ENCODE data around the gene IL33. TPM values are rescaled to one million over a fixed set of nuclear protein-coding genes. Genes with fewer than 3 reads are reported as not detected.

IL33 gene
- total and polyA plus RNA-seq, 2 donors from 2014 or later = 3.7 to 22.7 TPM

DNA sequence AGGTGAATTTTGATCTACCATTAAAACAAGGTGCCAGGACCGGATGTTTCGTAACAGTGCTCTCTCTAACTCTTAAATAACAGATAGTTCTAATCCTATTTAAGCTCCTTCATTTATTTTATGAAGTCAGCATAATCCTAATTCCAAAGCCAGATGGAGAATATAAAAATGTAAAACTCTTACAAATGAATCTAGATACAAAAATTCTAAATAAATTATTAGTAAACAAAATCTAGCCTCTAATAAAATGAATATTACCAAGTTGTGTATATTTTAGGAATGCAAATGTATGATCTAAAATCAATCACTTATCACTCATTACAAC is 32.4 kb upstream of the IL33 start:
- H3K36me3 ChIP-seq (ENCODE audit: control insufficient read depth in 2 of 3, insufficient read depth in 3 of 3, low read length in 3 of 3) = no peaks in the 10 kb centered on the region
- H3K27ac ChIP-seq (ENCODE audit: low read depth in 2 of 2, low read length in 2 of 2) = no peak overlapping the region
- FAIRE-seq (no peak), DNase-seq (no peak)
- H3K9ac ChIP-seq (ENCODE audit: low read length in 3 of 3) = no peak overlapping the region
- intact Hi-C loops (cut with DNase I) = no loop called here
- no peaks in the 10 kb centered on the region for H3K9me3 ChIP-seq (ENCODE audit: control insufficient read depth in 2 of 3, insufficient read depth in 1 of 3, low read length in 3 of 3)
- TF ChIP-seq, protein P1, sequence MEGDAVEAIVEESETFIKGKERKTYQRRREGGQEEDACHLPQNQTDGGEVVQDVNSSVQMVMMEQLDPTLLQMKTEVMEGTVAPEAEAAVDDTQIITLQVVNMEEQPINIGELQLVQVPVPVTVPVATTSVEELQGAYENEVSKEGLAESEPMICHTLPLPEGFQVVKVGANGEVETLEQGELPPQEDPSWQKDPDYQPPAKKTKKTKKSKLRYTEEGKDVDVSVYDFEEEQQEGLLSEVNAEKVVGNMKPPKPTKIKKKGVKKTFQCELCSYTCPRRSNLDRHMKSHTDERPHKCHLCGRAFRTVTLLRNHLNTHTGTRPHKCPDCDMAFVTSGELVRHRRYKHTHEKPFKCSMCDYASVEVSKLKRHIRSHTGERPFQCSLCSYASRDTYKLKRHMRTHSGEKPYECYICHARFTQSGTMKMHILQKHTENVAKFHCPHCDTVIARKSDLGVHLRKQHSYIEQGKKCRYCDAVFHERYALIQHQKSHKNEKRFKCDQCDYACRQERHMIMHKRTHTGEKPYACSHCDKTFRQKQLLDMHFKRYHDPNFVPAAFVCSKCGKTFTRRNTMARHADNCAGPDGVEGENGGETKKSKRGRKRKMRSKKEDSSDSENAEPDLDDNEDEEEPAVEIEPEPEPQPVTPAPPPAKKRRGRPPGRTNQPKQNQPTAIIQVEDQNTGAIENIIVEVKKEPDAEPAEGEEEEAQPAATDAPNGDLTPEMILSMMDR (IDR thresholded peaks at IDR 0.05; ENCODE audit: borderline replicate concordance, extremely low read depth, insufficient read depth) = no peak
- H3K4me1 ChIP-seq (ENCODE audit: control insufficient read depth in 2 of 3, insufficient read depth in 2 of 3, low read depth in 1 of 3, low read length in 3 of 3) = peaks cover 0 to 4% (median 0%) of the 10 kb centered on the region in 3 donors
- no peaks in the 10 kb centered on the region for H3K27me3 ChIP-seq (ENCODE audit: control insufficient read depth, insufficient read depth, low read length)
- H3K4me3 ChIP-seq (ENCODE audit: low read length in 3 of 3) = no peak overlapping the region

DNA sequence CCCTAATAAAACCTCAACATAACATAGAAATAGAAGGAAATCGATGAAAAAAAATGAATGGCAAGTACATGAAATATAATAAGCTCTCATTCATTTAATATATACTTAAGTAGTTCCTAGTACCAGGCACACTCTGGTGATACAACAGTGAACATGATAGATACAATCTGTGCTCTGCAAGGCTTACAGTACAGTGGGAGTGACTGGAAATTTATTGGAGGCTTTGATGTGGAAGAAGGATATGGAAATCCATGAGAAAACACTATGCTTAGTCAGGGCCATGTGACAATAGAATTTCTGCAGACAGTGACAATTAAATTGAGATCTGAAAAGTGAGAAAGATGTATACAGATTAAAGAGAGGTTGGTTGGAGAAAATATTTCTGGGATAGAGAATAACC is 32.0 kb upstream of the IL33 start:
- DNase-seq (peak in 1 of 5 donors; percentile 18), FAIRE-seq (no peak)
- Histone ChIP-seq H3K27me3 (ENCODE audit: control insufficient read depth, insufficient read depth, low read length) (no peaks in the 10 kb centered on the region), H3K36me3 (ENCODE audit: control insufficient read depth in 2 of 3, insufficient read depth in 3 of 3, low read length in 3 of 3) (no peaks in the 10 kb centered on the region), H3K9ac (ENCODE audit: low read length in 3 of 3) (no peak overlapping the region), H3K4me3 (ENCODE audit: low read length in 3 of 3) (no peak overlapping the region), H3K9me3 (ENCODE audit: control insufficient read depth in 2 of 3, insufficient read depth in 1 of 3, low read length in 3 of 3) (no peaks in the 10 kb centered on the region), H3K4me1 (ENCODE audit: control insufficient read depth in 2 of 3, insufficient read depth in 2 of 3, low read depth in 1 of 3, low read length in 3 of 3) (peaks cover 0 to 4% (median 0%) of the 10 kb centered on the region in 3 donors), H3K27ac (ENCODE audit: low read depth in 2 of 2, low read length in 2 of 2) (no peak overlapping the region)
- TF ChIP-seq, protein P1 (IDR thresholded peaks at IDR 0.05; ENCODE audit: borderline replicate concordance, extremely low read depth, insufficient read depth) = no peak
- intact Hi-C loops (cut with DNase I) = no loop called here

DNA sequence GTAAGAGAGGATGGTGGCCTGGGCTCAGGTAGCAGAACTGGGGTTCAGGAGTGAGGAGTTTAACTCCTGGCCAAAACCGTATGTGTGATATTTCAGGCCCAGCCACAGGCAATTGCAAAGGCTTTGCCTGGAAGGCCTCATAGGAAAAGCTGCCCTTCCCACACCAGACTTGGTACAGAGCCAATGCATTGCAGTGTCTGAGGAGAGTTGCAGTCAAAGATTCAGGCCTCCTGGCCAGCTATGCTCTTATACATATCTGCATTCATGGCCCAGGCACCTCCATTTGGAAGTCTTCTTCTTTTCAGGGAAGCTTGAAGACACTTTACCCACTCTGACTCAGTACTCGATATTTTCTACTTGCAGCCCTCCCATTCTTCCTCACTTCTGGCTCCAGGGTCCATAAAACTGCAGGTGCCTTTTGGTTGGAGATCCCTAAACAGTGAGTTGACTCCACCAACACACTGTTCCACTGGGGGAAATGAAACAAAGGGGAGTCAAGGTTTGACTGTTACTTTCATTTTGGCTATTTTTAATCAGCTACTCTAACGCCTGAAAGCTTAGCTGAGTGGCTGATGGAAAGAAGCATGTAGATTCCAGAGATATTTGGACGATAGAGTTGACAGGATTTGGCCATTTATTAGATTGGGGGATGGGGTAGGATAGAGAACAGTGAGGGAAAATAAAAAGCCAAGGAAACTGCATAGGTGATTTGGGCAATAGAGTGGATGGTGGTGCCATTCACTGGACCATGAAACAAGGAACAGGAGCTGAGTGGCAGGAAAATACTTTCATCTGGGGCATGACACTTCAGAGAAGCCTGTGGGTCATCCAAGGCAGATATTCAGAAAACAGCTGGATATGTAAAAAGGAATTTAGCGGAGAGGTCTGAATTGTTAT is 30.6 kb upstream of the IL33 start:
- FAIRE-seq (no peak), DNase-seq (peak in 1 of 5 donors; percentile 35)
- Histone ChIP-seq H3K36me3 (ENCODE audit: control insufficient read depth in 2 of 3, insufficient read depth in 3 of 3, low read length in 3 of 3) (no peaks in the 10 kb centered on the region), H3K27ac (ENCODE audit: low read depth in 2 of 2, low read length in 2 of 2) (no peak overlapping the region), H3K9ac (ENCODE audit: low read length in 3 of 3) (no peak overlapping the region), H3K27me3 (ENCODE audit: control insufficient read depth, insufficient read depth, low read length) (no peaks in the 10 kb centered on the region), H3K4me1 (ENCODE audit: control insufficient read depth in 2 of 3, insufficient read depth in 2 of 3, low read depth in 1 of 3, low read length in 3 of 3) (peaks cover 0 to 4% (median 0%) of the 10 kb centered on the region in 3 donors), H3K9me3 (ENCODE audit: control insufficient read depth in 2 of 3, insufficient read depth in 1 of 3, low read length in 3 of 3) (no peaks in the 10 kb centered on the region), H3K4me3 (ENCODE audit: low read length in 3 of 3) (no peak overlapping the region)
- TF ChIP-seq, protein P1 (IDR thresholded peaks at IDR 0.05; ENCODE audit: borderline replicate concordance, extremely low read depth, insufficient read depth) = no peak
- intact Hi-C loops (cut with DNase I) = no loop called here
